ENCODE results near the gene ARHGAP20.

DNA sequence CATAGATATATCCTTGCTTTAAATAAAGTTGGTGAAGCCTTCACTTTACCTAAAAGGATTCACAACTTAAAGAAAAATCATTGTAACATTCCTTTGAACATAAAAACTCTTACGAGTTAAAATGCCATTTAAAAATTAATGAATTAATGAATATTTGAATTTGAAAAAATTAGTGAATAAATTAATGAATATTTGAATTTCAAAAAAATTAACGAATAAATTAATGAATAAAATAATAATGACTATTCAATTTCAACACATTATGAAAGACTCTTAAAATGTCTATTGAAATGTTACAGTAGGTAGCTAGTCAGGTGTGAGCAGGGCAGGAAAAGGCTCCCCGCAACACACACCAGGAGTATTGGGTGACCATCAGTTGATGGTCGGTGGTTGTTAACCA is 22.9 kb downstream of the ARHGAP20 start:
- no peak for TF ChIP-seq POLR2AphosphoS5 (IDR thresholded peaks at IDR 0.05)
- TF ChIP-seq, protein P1, sequence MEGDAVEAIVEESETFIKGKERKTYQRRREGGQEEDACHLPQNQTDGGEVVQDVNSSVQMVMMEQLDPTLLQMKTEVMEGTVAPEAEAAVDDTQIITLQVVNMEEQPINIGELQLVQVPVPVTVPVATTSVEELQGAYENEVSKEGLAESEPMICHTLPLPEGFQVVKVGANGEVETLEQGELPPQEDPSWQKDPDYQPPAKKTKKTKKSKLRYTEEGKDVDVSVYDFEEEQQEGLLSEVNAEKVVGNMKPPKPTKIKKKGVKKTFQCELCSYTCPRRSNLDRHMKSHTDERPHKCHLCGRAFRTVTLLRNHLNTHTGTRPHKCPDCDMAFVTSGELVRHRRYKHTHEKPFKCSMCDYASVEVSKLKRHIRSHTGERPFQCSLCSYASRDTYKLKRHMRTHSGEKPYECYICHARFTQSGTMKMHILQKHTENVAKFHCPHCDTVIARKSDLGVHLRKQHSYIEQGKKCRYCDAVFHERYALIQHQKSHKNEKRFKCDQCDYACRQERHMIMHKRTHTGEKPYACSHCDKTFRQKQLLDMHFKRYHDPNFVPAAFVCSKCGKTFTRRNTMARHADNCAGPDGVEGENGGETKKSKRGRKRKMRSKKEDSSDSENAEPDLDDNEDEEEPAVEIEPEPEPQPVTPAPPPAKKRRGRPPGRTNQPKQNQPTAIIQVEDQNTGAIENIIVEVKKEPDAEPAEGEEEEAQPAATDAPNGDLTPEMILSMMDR (IDR thresholded peaks at IDR 0.05) = no peak
- TF ChIP-seq POLR2A (IDR thresholded peaks at IDR 0.05) = no peak
- TF ChIP-seq EP300 (IDR thresholded peaks at IDR 0.05) = no peak

All from stomach (tissue), 4 donors.